HL-60 (cell line): Measurements from ENCODE around the gene ATP13A5.

Experiments used
- DNase-seq, 2 experiments: peaks; one replicate each; pipeline ENCODE4 v3.0.0-alpha.2; 2010 to 2020; ENCODE audit warnings: low read depth in 1 of 2, low spot score in 1 of 2
- H3K27ac ChIP-seq: fragments of 250-450 bp; sonication (Bioruptor Pico); replicated peaks from 2 replicates; pipeline ENCODE4 v1.5.1; 2020; ENCODE audit warnings: mild to moderate bottlenecking, moderate library complexity
- H3K27me3 ChIP-seq: fragments of 250-450 bp; sonication (Bioruptor Pico); 2 replicates; pipeline ENCODE4 v1.5.1; 2021; ENCODE audit warnings: mild to moderate bottlenecking, moderate library complexity; ENCODE audit not compliant: insufficient read depth, poor library complexity, severe bottlenecking
- H3K4me3 ChIP-seq: replicated peaks from 2 replicates; pipeline ENCODE4 v1.5.1; 2011; ENCODE audit warnings: mild to moderate bottlenecking, control low read depth, low read length; ENCODE audit not compliant: insufficient read depth
- CTCF ChIP-seq: IDR thresholded peaks from one replicate; pipeline ENCODE4 v1.5.1; 2011; ENCODE audit warnings: low read length, control low read depth, inconsistent platforms; ENCODE audit not compliant: insufficient read depth
- GABPA ChIP-seq: IDR thresholded peaks from 2 replicates; pipeline ENCODE4 v1.6.1; 2012; ENCODE audit warnings: low read depth
- POLR2AphosphoS5 ChIP-seq: IDR thresholded peaks from 2 replicates; pipeline ENCODE4 v1.6.1; 2012; ENCODE audit warnings: low read depth
- SPI1 ChIP-seq: IDR thresholded peaks from 2 replicates; pipeline ENCODE4 v1.6.1; 2012; ENCODE audit warnings: low read depth, mild to moderate bottlenecking, borderline replicate concordance
- TF ChIP-seq, protein P1 (sequence below): IDR thresholded peaks from 2 replicates; pipeline ENCODE4 v1.6.1; 2012; ENCODE audit warnings: low read depth; ENCODE audit not compliant: insufficient replicate concordance

ATP13A5 gene

DNA sequence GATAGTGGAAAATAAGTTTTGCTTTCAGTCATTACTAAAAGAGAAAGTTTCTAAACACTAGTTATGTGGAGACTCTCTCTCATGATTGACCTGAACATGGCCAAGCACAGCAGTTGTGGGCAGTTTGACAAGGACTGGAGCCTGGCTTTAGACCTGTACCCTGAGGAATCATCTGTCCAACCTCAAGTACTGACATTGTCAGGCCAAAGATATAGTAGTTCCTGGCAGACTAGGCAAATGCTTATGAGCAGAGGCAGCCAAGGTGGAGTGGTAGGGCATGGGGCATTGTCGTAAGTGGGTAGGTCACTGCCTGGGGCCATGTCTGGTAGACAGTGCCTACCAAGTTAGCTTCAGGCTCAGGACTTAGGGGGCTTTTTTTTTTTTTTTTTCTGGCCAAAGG is 116.6 kb downstream of the ATP13A5 start:
- TF ChIP-seq, protein P1, sequence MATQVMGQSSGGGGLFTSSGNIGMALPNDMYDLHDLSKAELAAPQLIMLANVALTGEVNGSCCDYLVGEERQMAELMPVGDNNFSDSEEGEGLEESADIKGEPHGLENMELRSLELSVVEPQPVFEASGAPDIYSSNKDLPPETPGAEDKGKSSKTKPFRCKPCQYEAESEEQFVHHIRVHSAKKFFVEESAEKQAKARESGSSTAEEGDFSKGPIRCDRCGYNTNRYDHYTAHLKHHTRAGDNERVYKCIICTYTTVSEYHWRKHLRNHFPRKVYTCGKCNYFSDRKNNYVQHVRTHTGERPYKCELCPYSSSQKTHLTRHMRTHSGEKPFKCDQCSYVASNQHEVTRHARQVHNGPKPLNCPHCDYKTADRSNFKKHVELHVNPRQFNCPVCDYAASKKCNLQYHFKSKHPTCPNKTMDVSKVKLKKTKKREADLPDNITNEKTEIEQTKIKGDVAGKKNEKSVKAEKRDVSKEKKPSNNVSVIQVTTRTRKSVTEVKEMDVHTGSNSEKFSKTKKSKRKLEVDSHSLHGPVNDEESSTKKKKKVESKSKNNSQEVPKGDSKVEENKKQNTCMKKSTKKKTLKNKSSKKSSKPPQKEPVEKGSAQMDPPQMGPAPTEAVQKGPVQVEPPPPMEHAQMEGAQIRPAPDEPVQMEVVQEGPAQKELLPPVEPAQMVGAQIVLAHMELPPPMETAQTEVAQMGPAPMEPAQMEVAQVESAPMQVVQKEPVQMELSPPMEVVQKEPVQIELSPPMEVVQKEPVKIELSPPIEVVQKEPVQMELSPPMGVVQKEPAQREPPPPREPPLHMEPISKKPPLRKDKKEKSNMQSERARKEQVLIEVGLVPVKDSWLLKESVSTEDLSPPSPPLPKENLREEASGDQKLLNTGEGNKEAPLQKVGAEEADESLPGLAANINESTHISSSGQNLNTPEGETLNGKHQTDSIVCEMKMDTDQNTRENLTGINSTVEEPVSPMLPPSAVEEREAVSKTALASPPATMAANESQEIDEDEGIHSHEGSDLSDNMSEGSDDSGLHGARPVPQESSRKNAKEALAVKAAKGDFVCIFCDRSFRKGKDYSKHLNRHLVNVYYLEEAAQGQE = no peak
- no peak for TF ChIP-seq CTCF
- no peak for TF ChIP-seq SPI1
- no peak for TF ChIP-seq GABPA
- no peak for TF ChIP-seq POLR2AphosphoS5
- no peak overlapping the region for H3K4me3 ChIP-seq
- H3K27ac ChIP-seq = no peak overlapping the region
- no peak for DNase-seq
- H3K27me3 ChIP-seq = no peaks in the 10 kb centered on the region

- no peak overlapping the region for H3K4me3 ChIP-seq
- DNase-seq = no peak
- H3K27me3 ChIP-seq = no peaks in the 10 kb centered on the region
- no peak overlapping the region for H3K27ac ChIP-seq
- no peak for TF ChIP-seq POLR2AphosphoS5
- TF ChIP-seq, protein P1 = no peak
- no peak for TF ChIP-seq GABPA
- no peak for TF ChIP-seq SPI1
- no peak for TF ChIP-seq CTCF
Measured at GRCh38 chr3:193253986-193254660, 124.4 kb downstream of the ATP13A5 start.

- no peak for DNase-seq
- H3K4me3 ChIP-seq = no peak overlapping the region
- TF ChIP-seq CTCF (no peak), SPI1 (no peak), GABPA (no peak), POLR2AphosphoS5 (no peak)
- TF ChIP-seq, protein P1 = no peak
- no peaks in the 10 kb centered on the region for H3K27me3 ChIP-seq
- H3K27ac ChIP-seq = no peak overlapping the region
Measured at GRCh38 chr3:193250492-193250891, 128.1 kb downstream of the ATP13A5 start.
